Measurements from ENCODE around the gene HBS1L. TPM values are rescaled to one million over a fixed set of nuclear protein-coding genes. Genes with fewer than 3 reads are reported as not detected.
A peak's percentile ranks its signal among the peaks of the same experiment; 100 is the strongest.

HBS1L gene
- polyA plus RNA-seq, 3 donors = 16.0 to 48.9 (median 36.3) TPM

DNA sequence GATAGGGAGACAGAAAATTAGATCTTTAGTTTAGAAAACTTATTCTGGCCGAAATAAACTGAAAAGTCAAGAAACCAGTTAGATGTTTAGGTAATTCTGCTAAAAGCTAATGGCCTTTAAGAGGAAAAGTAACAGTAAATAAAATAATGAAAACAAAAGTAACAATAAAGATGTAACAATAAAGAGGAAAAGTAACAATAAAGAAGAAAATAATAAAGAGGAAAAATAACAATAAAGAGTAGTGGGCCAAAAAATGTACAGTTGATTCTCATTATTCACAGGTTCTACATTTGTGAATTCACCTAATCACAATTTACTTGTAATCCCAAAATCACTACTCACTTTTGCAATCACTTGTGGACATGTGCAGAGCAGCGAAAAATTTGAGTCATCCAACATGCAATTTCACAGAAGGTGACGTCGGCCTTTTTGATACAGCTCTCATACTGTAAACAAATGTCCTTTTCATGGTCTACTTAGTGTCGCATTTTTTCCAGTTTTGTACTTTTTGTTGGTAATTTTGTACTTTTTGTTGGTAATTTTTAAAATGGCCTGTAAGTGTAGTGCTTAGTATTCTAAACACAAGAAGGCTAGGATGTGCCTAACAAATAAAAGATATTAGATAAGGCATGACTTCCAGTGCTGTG lies 24.0 kb downstream of the HBS1L start:
- peaks cover 6% of the 10 kb centered on the region for H3K79me2 ChIP-seq (ENCODE audit: insufficient read depth, low read length)
- no peak overlapping the region for H3K4me2 ChIP-seq (replicated peaks; ENCODE audit: extremely low read depth, low read length, poor library complexity, severe bottlenecking)
- Mint-ChIP-seq H3K36me3 (peaks cover 51 to 78% of the 10 kb centered on the region in 2 donors), H3K4me1 (no peaks in the 10 kb centered on the region), H3K4me3 (no peak overlapping the region), H3K27me3 (ENCODE audit: low read depth in 3 of 3) (peaks cover 0 to 1% (median 0%) of the 10 kb centered on the region in 3 donors), H3K9me3 (no peaks in the 10 kb centered on the region), H3K27ac (peak overlapping the region in 3 of 7 donors; percentile 1 to 59 (median 38))
- H3K9me3 ChIP-seq (replicated peaks in 1 of 2; ENCODE audit: control insufficient read depth in 1 of 2, insufficient read depth in 1 of 2, low read length in 2 of 2) = no peaks in the 10 kb centered on the region
- H3K9ac ChIP-seq (ENCODE audit: insufficient read depth, low read length, poor library complexity, severe bottlenecking) = no peak overlapping the region
- intact Hi-C loops (cut with micrococcal nuclease) = no loop called here
- 100% methylated on average over 1 of the region's 5 CpGs for WGBS (ENCODE audit: insufficient coverage)
- H3K27me3 ChIP-seq (ENCODE audit: control insufficient read depth in 2 of 2, insufficient read depth in 2 of 2, low read length in 2 of 2) = no peaks in the 10 kb centered on the region
- DNase-seq = no peak
- no peak overlapping the region for H3K4me3 ChIP-seq (replicated peaks in 1 of 3; ENCODE audit: low read depth in 2 of 3, low read length in 3 of 3)
- no peak overlapping the region for H3K27ac ChIP-seq (ENCODE audit: low read depth in 1 of 2, low read length in 2 of 2)
- peaks cover 20% of the 10 kb centered on the region for H4K20me1 ChIP-seq (ENCODE audit: insufficient read depth, low read length)
- peaks cover 45 to 65% of the 10 kb centered on the region in 2 donors for H3K36me3 ChIP-seq (replicated peaks in 1 of 2; ENCODE audit: control insufficient read depth in 1 of 2, insufficient read depth in 2 of 2, low read length in 2 of 2)
- H2AFZ ChIP-seq (ENCODE audit: insufficient read depth, low read depth, low read length, poor library complexity, severe bottlenecking) = no peak overlapping the region
- TF ChIP-seq, protein P1, sequence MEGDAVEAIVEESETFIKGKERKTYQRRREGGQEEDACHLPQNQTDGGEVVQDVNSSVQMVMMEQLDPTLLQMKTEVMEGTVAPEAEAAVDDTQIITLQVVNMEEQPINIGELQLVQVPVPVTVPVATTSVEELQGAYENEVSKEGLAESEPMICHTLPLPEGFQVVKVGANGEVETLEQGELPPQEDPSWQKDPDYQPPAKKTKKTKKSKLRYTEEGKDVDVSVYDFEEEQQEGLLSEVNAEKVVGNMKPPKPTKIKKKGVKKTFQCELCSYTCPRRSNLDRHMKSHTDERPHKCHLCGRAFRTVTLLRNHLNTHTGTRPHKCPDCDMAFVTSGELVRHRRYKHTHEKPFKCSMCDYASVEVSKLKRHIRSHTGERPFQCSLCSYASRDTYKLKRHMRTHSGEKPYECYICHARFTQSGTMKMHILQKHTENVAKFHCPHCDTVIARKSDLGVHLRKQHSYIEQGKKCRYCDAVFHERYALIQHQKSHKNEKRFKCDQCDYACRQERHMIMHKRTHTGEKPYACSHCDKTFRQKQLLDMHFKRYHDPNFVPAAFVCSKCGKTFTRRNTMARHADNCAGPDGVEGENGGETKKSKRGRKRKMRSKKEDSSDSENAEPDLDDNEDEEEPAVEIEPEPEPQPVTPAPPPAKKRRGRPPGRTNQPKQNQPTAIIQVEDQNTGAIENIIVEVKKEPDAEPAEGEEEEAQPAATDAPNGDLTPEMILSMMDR (IDR thresholded peaks at IDR 0.05) = no peak
- H3K4me1 ChIP-seq (ENCODE audit: control insufficient read depth in 1 of 2, insufficient read depth in 2 of 2, low read length in 2 of 2) = no peaks in the 10 kb centered on the region

DNA sequence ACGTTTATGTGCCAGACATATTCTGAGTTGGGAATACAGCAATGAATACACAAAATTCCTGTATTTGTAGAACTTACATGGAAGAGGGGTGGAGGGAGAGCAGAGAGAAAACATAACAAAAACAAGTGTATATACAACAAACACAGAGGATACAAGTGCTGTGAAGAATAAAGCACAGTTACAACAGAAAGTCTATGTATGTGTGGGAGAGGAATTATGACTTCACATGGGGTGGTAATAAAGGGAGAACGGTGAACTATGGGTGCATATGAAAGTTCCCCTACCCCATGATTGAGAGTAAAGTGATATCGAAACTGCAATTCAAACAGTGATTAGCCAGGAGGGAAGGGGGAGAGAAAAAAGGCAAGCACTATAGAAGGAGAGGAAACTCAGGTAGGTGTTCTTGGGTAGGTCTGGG lies 24.6 kb downstream of the HBS1L start:
- Mint-ChIP-seq H3K27ac (peak overlapping the region in 5 of 7 donors; percentile 1 to 63 (median 59)), H3K4me3 (no peak overlapping the region), H3K36me3 (peaks cover 52 to 78% of the 10 kb centered on the region in 2 donors), H3K9me3 (no peaks in the 10 kb centered on the region), H3K4me1 (no peaks in the 10 kb centered on the region), H3K27me3 (ENCODE audit: low read depth in 3 of 3) (peaks cover 0 to 1% (median 0%) of the 10 kb centered on the region in 3 donors)
- H3K36me3 ChIP-seq (replicated peaks in 1 of 2; ENCODE audit: control insufficient read depth in 1 of 2, insufficient read depth in 2 of 2, low read length in 2 of 2) = peaks cover 45 to 68% of the 10 kb centered on the region in 2 donors
- H3K4me2 ChIP-seq (replicated peaks; ENCODE audit: extremely low read depth, low read length, poor library complexity, severe bottlenecking) = no peak overlapping the region
- WGBS (ENCODE audit: insufficient coverage) = 100% methylated on average over 2 of the region's 3 CpGs
- no peaks in the 10 kb centered on the region for H3K9me3 ChIP-seq (replicated peaks in 1 of 2; ENCODE audit: control insufficient read depth in 1 of 2, insufficient read depth in 1 of 2, low read length in 2 of 2)
- DNase-seq = no peak
- peaks cover 20% of the 10 kb centered on the region for H4K20me1 ChIP-seq (ENCODE audit: insufficient read depth, low read length)
- H3K4me1 ChIP-seq (ENCODE audit: control insufficient read depth in 1 of 2, insufficient read depth in 2 of 2, low read length in 2 of 2) = no peaks in the 10 kb centered on the region
- peaks cover 6% of the 10 kb centered on the region for H3K79me2 ChIP-seq (ENCODE audit: insufficient read depth, low read length)
- no peak overlapping the region for H3K9ac ChIP-seq (ENCODE audit: insufficient read depth, low read length, poor library complexity, severe bottlenecking)
- H3K27me3 ChIP-seq (ENCODE audit: control insufficient read depth in 2 of 2, insufficient read depth in 2 of 2, low read length in 2 of 2) = no peaks in the 10 kb centered on the region
- no peak overlapping the region for H3K27ac ChIP-seq (ENCODE audit: low read depth in 1 of 2, low read length in 2 of 2)
- intact Hi-C loops (cut with micrococcal nuclease) = no loop called here
- TF ChIP-seq, protein P1 (IDR thresholded peaks at IDR 0.05) = no peak
- no peak overlapping the region for H3K4me3 ChIP-seq (replicated peaks in 1 of 3; ENCODE audit: low read depth in 2 of 3, low read length in 3 of 3)
- H2AFZ ChIP-seq (ENCODE audit: insufficient read depth, low read depth, low read length, poor library complexity, severe bottlenecking) = no peak overlapping the region
